Lower lobe of right lung (tissue), 2 donors: ENCODE results near the gene TSHR. TPM values are rescaled to one million over a fixed set of nuclear protein-coding genes. Genes with fewer than 3 reads are reported as not detected.

Experiments
- ATAC-seq, 2 donors: fragments of 200-7000 bp; cut with Tn5 transposase; one replicate each; pipeline ENCODE4 v1.9.1; 2020 to 2022; ENCODE audit warnings: mild to moderate bottlenecking in 2 of 2, moderate library complexity in 2 of 2
- DNase-seq: peaks from one replicate; pipeline ENCODE4 v3.0.0-alpha.2; 2020
- H3K27ac ChIP-seq: fragments of 200-600 bp; one replicate; pipeline ENCODE4 v1.8.0; 2022
- H3K27me3 ChIP-seq: fragments of 200-600 bp; one replicate; pipeline ENCODE4 v1.8.0; 2022; ENCODE audit warnings: low read depth
- H3K36me3 ChIP-seq: fragments of 200-600 bp; one replicate; pipeline ENCODE4 v1.8.0; 2022; ENCODE audit warnings: mild to moderate bottlenecking
- H3K4me1 ChIP-seq: fragments of 200-600 bp; one replicate; pipeline ENCODE4 v1.8.0; 2022
- H3K4me3 ChIP-seq: fragments of 200-600 bp; one replicate; pipeline ENCODE4 v1.8.0; 2022; ENCODE audit warnings: mild to moderate bottlenecking
- H3K9me3 ChIP-seq: fragments of 200-600 bp; one replicate; pipeline ENCODE4 v1.8.0; 2022
- CTCF ChIP-seq: fragments of 200-600 bp; IDR thresholded peaks from one replicate; pipeline ENCODE4 v1.8.0; 2022; ENCODE audit warnings: antibody characterized with exemption, mild to moderate bottlenecking
- intact Hi-C: fragments of 100-400 bp; cut with DNase I; formaldehyde crosslinking; loops from one replicate; pipeline ENCODE4 v1.11.0; 2022
- total RNA-seq: library from RNA; stranded (reverse); fragmentation: NEBNext Ultra II Directional; extraction: Animal tissue kit (Norgen Biotek cat#: 25700); gene quantifications from one replicate; pipeline ENCODE4 v1.2.1, GENCODE V29; 2021
- donor health status: DM: no; HTN: yes; CAD: no; lungs with severe emphysema.

TSHR gene
- total RNA-seq, 1 donor from 2014 or later: not detected

- ATAC-seq (no peak), DNase-seq (no peak)
- H3K27ac ChIP-seq: no peak overlapping the region
- intact Hi-C loops: no loop called here
- H3K36me3 ChIP-seq: no peaks in the 10 kb centered on the region
- TF ChIP-seq CTCF: no peak
- no peak overlapping the region for H3K4me3 ChIP-seq
- no peaks in the 10 kb centered on the region for H3K9me3 ChIP-seq
- peaks cover 4% of the 10 kb centered on the region for H3K4me1 ChIP-seq
- H3K27me3 ChIP-seq: no peaks in the 10 kb centered on the region
Measured at GRCh38 chr14:81001447-81001846, 46.0 kb downstream of the TSHR start.

DNA sequence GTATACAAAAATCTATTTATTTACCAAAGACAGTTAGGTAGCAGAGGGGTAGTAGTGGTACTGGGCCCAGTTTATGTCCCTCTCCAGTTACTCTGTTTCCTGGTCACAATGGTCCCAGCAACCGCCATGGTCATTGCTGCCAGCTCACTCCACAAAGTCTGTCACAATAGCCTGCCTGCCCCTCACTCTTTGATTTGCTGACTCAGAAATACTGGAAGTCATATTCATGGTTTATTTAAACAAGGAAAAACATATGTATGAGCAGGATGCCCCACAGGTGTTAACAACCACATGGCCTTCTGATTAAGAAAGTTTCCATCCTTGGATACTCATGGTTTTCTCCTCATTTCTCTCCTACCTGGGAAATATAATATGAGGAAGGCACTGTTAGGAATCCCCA is 49.2 kb downstream of the TSHR start:
- no peak for TF ChIP-seq CTCF
- Histone ChIP-seq H3K27me3 (no peaks in the 10 kb centered on the region), H3K4me3 (no peak overlapping the region), H3K27ac (no peak overlapping the region), H3K9me3 (no peaks in the 10 kb centered on the region), H3K36me3 (no peaks in the 10 kb centered on the region), H3K4me1 (no peaks in the 10 kb centered on the region)
- intact Hi-C loops: no loop called here
- DNase-seq: no peak
- no peak for ATAC-seq

DNA sequence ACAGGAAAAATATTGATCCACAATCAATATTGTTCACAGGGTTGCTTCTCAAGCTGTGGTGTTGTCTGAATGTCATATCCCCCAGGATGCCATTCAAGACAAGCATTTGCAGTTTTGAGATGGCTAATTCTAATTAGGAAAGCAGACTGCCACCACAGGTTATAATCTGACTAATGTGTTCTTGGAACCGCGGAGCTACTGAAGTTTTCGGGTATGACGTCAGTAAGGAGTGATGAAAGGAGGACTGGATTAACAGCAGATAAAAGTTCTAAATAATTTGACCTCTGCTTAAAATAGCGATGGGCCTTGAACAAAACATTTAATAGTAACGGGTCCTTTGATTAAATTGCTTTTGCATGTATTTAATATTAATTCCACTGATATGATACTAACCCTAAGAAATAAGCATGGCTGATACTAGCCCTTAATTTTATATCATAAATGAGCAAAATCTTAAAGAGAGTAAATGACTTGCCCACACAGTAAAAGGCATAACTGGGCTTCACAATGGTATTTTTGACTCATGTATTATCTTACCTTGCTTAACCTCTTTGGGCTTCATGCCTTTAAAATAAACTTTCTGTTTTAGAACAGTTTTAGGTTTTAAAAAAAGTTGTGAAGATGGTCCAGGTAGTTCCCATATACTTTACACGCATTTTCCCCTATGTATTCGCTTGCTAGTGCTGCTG is 50.3 kb downstream of the TSHR start:
- Histone ChIP-seq H3K27ac (no peak overlapping the region), H3K27me3 (no peaks in the 10 kb centered on the region), H3K9me3 (no peaks in the 10 kb centered on the region), H3K4me3 (no peak overlapping the region), H3K36me3 (no peaks in the 10 kb centered on the region), H3K4me1 (no peaks in the 10 kb centered on the region)
- no peak for ATAC-seq
- intact Hi-C loops: no loop called here
- DNase-seq: no peak
- no peak for TF ChIP-seq CTCF

DNA sequence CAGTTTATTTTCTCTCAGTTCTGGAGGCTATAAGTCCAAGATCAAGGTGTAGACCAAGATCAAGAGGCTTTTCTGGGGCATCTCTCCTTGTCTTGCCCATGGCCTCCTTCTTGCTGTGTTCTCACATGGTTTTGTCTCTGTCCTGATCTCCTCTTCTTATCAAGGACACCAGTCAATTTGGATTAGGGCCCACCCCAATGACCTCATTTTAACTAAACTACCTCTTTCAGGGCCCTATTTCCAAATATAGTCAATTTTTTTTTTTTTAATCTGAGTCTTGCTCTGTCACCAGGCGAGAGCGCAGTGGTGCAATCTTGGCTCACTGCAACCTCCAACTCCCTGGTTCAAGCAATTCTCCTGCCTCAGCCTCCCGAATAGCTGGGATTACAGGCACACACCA is 50.8 kb downstream of the TSHR start:
- intact Hi-C loops: no loop called here
- Histone ChIP-seq H3K4me1 (no peaks in the 10 kb centered on the region), H3K27me3 (no peaks in the 10 kb centered on the region), H3K9me3 (no peaks in the 10 kb centered on the region), H3K4me3 (no peak overlapping the region), H3K36me3 (no peaks in the 10 kb centered on the region), H3K27ac (no peak overlapping the region)
- DNase-seq (no peak), ATAC-seq (no peak)
- no peak for TF ChIP-seq CTCF

GRCh38 chr14:81007131-81007530 is 51.7 kb downstream of the TSHR start:
- no peak for TF ChIP-seq CTCF
- no peak overlapping the region for H3K4me3 ChIP-seq
- no peaks in the 10 kb centered on the region for H3K36me3 ChIP-seq
- intact Hi-C loops: no loop called here
- H3K9me3 ChIP-seq: no peaks in the 10 kb centered on the region
- ATAC-seq (no peak), DNase-seq (no peak)
- H3K4me1 ChIP-seq: no peaks in the 10 kb centered on the region
- H3K27me3 ChIP-seq: no peaks in the 10 kb centered on the region
- no peak overlapping the region for H3K27ac ChIP-seq
